Measurements from ENCODE around the gene QSOX2.

The QSOX2 gene

DNA sequence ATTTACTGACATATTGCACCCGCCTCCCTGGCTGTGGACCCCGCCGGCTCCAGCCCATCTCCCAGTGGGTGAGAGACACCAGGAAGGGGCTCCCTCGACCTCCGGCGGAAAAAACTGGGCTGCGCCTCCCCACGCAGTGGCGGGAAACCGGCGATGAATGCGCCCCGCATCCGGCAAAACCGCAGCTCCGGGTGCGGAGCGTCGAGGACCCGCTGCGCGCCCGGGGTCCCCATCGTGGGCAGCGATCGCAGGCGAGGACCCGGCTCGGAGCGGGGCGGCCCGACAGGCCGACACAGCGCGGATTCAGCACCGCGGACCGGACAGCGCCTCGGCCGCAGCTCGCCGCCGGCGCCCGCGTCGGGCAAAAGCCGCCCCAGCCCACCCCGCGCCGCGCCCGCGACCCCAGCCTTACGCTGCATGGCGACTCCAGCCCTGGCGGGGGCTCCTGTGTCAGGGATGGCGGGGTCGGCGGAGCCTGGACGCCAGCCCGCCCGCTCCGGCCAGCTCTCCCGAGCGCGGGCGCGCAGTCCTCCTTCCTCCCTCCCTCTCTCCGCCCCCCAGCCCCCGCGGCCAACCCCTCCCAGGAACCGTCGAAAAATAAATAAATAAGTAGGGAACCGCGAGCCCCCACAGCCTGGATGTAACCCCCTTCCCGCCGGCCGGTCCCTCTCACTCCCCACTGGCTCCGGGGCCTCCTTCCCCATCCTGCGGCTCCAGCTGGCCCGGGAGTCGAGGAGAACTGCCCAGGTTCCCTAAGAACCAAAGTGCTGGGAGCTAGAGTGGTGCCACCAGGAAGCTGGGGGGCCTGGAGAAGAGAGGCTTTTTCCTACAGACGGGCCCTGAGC, 43.8 kb downstream of the QSOX2 start:
- no peak for DNase-seq

DNA sequence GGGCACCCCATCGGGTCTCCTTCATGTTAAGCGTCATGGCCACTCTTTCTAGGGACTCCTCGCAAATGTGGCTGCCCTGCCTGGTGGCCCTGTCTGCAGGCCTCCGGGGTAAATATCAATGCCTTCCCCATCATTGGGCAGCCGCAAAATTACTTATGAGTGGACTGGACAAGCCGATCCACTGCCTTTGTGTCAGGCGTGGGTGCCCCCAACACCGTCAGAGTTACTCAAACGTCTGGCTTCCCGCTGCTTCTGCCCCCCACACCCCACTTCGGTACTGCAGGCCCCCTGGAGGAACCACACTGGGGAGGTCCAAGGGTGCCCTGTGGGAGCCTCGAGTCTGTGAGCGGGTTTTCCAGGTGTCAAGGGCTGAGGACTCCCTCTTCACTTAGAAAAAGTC, 44.4 kb downstream of the QSOX2 start:
- no peak for DNase-seq

- no peak for DNase-seq
Measured at GRCh38 chr9:136200424-136200823, 45.2 kb downstream of the QSOX2 start.

- no peak for DNase-seq
Measured at GRCh38 chr9:136199391-136200288, 46.0 kb downstream of the QSOX2 start.

DNA sequence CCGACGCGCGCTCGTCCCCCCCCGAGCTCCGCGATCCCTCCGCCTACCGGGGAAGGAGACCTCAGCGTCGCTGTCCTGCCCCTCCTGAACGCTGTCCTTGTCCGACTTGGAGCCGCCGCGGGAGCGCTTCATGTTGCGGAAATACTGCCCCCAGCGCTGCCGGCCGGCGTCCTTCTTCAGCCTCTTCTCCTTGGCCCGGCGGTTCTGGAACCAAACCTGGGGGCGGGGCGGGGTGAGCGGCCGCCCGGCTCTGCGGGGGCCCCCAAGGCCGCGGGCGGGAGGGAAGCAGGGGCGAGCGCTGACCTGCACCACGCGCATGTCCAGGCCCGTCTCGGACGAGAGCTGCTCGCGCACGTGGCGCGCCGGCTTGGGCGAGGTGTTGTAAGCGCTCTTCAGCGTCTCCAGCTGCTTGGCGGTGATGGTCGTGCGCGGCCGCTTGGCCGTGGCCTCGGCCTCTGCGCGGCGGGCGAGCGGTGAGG, 47.0 kb downstream of the QSOX2 start:
- DNase-seq, result no peak

DNA sequence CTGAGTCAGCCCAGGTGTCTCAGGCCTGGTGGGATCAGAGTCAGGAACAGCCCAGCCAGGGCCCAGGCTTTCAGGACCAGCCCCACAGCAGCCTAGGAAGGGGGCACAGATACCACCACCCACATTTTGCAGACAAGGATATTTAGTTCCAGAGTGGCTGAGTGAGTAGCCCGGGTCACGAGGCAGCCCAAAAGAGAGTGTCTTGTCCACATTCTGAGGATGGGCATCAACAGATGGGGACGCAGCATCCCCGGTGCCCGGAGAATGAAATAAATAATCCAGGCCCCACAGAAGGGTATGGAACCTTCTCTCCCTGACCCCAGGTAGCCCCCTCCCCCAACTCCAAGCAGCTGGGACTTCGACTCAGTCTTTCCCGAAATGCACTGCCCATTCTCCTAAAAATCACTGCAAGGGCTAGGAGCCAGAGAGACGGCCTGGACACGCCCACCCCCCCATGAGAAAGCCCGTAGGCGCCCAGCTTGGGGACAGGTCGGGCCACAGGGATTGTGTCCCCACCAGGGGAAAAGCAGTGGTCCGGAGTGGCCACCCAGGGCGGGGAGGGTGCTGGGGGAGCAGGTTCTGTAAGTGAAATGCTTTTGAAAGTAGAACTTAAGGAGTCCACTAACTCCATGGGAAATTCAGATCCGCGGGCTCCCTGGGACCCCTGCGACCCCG, 47.5 kb downstream of the QSOX2 start:
- no peak for DNase-seq

GRCh38 chr9:136197084-136197875, 48.3 kb downstream of the QSOX2 start:
- DNase-seq, result no peak

GRCh38 chr9:136196404-136197083, 49.1 kb downstream of the QSOX2 start:
- DNase-seq, result no peak

GRCh38 chr9:136194540-136194939, 51.1 kb downstream of the QSOX2 start:
- no peak for DNase-seq

GRCh38 chr9:136193891-136194279, 51.7 kb downstream of the QSOX2 start:
- DNase-seq, result no peak

DNA sequence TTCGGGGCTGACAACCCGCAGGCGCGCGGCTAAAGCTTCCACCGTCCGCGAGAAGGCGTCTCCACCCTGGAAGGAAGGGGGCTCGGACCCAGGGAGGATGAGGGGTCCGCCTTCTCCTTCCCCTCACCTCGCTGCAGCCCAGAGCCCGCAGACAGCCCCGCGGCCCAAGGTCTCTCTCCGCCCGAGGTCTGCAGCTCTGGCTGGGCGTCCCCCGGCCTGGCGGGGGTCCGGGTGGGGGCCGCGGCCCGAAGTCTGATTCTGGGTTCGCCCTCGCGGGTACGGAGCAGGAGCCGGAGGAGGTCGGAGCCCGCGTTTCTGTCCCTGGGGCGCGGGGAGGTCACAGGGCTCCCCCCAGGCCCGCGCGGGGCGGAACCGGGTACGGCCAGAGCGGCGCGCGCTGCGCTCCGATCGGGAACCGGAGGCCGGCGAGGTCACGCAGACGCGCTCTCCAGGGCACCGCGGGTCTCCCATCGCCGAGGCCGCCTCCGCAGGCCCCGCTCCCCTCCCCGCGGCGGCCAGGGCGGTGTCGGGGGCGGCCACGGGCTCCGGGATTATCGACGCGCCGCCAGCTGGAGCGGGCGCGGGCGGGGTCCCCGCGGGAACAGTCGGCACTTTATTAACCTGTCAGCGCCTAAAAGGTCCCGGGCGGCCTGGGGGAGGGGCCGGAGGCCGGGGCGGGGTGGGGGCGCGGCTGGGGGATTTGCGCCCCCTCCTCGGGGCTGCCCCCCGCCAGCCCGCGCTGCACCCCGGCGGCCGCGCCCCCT, 52.3 kb downstream of the QSOX2 start:
- DNase-seq, result no peak

DNA sequence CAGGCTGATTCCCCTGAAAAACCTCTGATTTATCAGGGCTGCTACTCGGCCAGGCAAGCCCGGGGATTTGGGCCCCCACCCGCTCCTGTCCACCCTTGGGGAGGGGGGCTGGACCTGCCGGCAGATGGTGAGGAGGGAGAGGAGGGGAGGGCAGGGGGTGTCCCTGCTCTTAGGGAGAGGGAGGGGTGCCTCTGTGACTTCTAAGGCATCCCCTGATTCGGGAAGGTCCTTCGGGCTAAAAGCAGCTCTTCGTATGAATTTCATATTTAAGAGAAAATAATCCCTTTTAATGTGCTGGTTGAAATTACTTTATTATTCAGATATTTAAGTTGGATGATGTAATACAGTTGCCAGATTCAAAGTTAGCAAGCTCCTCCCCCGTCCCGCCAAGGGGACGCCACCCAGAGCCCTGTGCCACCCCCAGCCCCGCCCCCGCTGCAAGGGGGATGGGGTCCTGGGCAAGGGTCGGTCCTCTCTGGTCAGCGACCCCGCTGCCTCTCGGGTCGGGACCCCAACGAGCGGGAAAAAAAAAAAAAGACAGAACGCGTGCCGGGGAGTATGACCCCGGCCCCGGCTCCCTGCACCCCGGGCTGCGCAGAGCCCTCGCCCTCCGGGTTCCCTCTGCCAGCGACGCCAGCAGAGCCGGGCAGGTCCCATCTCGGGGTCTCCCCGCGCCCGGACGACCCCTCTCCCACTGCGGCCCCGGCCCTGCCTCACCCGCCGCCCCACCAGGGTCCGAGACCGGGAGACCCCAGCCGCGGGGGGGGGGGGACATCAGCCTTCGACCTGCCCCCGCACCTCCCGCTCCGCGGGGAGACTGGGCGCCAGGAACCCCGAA, 53.1 kb downstream of the QSOX2 start:
- DNase-seq, result no peak

DNA sequence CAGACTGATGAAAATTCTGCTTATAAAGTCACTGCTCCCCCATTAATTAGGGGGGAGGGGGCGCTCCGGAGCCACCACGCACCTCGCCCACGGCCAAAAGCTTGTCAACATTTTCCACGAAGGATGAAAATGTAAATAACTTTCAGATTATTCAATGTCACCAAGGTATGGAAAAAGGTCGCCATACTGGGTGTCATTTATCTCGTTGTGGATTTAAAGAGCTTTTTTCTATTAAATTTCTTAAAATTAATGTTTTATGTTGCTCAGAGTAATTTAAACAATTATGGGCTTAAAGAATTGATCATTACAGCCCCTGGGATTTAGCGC, 53.7 kb downstream of the QSOX2 start:
- no peak for DNase-seq

- DNase-seq, result no peak
Measured at GRCh38 chr9:136191099-136191959, 54.3 kb downstream of the QSOX2 start.

DNA sequence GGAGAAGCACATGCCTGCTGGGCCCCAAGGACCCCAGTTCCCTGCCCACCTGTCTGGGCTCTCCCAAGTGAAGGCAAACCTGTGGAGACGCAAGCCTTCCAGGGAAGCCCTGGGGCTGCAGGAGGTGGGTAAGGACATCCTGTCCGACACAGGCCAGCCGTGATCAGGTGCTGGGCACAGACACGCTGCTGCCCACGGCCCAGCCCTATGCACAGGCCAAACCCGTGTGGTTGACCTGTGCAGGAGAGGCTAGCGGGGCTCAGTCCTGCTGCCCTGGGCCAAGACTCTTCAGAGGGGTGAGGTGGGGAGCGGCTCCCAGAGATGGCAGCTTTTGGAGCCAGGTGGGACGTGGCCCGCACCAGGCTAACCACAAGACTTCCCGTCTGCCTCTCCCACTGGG, 55.0 kb downstream of the QSOX2 start:
- no peak for DNase-seq

DNA sequence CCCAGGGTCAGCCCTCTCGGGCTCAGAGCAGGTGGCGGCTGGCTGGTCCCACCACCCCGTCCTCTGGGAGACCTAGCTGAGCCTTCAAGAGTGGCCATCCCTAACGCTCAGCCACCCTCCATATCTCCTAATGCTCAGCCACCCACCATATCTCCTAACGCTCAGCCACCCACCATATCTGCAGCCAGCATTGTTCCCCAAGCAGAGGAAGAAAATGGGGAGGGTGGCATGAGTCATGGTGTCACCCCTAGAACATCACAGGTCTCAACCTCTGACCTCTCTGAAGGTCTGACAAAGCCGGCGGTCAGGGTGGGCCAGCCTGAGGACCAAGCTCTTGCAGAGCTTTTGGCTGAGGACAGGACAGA, 55.4 kb downstream of the QSOX2 start:
- DNase-seq, result no peak

DNA sequence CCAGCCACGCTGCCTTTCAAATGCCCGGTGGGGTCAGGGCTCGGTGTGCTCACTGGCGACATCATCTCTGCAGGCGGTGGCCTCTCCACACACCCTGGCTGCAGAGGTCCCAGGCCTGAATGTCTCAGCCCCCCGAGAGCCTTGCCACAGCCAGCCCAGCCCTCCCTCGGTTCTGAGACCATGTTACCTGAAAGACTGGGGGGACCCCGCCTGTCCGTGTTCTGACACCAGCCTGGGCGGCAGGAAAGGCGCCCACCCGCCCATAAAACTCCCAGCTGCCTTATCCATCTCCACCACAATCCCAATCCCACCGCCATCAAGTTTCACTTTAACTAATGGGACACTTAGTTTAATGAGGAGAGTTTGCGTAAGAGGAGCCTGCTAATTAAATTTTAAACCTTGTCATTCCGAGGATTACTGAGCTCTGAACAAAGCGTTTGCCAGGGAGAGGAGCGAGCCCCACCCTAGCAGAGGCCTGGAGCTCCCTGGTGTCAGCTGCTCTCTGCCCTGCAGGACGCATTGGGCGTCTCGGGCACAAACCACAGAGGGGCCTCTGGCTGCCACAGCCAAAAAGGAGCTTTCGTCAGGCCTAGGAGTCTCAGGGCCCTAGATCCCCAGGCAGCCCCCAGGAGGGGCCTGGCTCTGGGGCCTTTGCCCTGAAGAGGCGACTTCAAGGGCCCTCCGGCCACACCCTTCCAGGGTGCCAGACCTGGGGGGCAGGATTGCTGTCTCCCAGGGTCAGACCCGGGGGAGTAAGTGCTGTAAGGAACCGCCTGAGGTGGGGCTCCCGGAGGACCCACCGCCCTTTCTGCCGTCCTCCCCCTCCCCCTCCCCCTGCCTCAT, 56.0 kb downstream of the QSOX2 start:
- DNase-seq, result no peak
